ENCODE results near the gene MED4.
A peak's percentile ranks its signal among the peaks of the same experiment; 100 is the strongest.

The MED4 gene, protein sequence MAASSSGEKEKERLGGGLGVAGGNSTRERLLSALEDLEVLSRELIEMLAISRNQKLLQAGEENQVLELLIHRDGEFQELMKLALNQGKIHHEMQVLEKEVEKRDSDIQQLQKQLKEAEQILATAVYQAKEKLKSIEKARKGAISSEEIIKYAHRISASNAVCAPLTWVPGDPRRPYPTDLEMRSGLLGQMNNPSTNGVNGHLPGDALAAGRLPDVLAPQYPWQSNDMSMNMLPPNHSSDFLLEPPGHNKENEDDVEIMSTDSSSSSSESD

DNA sequence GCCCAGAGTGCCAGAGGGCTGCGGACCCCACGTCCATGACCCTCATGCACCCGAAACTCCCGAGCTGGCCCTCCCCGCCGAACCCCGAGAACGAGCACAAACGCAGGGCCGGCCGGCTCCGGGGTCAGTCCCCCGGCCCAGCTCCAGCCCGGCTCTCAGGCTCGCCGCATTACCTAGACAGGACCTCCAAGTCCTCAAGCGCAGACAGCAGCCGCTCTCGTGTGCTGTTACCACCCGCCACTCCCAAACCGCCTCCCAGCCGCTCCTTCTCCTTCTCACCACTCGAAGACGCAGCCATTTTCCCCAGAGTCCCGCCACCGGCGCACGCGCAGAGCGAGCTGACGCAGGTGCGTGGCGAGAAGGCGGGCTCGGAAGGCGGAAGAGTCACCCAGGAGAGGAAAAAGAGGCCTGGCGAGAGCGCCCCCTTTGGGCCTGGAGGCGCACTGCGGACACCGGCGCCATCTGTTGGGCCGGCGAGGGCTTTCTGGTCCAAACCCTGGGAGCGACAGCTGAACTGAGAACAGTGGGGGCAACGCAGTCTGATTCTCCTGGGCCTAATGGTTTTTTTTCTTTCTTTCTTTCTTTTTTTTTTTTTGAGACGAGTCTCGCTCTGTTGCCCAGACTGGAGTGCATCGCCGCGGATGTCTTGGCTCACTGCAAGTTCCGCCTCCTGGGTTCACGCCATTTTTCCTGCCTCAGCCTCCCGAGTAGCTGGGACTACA, at the start of gene MED4:
Gene MED4 (minus strand): TSS at position 324 of the 722 bp plus-strand sequence. CDS start 26 bp downstream, at position 298.
- no peak for FAIRE-seq

DNA sequence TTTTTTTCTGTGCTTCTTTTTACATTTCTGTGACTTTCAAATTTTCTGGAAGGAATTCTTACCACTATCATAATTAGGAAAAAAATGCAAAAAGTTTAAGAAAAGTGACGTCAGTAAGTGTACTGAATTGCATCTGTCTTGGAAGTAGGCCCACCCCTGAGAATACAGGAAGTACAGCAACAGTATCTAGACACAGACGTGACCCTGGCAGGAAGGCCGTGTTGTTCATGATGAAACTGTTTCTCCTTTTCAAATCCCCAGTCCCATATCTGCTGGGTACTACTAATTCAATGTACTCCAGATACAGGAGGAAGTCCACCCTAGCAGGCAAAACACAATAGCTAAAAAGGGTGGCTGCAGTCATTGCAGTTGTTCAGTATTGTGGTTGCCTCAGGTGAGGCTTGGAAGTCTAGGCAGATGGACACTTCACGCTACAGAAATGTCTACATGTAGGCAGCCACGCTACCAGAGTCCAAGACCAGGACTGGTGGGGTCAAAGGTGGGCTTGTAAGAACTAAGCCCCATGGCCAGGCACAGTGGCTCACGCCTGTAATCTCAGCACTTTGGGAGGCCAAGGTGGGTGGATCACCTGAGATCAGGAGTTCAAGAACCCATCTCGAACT, 49.6 kb upstream of the MED4 start:
- DNase-seq (ENCODE audit: insufficient read length, low spot score) (no peak), FAIRE-seq (no peak)

More for the DNA sequence above, at the start of gene MED4:
- DNase-seq (ENCODE audit: insufficient read length, low spot score): peak; percentile 91

DNA sequence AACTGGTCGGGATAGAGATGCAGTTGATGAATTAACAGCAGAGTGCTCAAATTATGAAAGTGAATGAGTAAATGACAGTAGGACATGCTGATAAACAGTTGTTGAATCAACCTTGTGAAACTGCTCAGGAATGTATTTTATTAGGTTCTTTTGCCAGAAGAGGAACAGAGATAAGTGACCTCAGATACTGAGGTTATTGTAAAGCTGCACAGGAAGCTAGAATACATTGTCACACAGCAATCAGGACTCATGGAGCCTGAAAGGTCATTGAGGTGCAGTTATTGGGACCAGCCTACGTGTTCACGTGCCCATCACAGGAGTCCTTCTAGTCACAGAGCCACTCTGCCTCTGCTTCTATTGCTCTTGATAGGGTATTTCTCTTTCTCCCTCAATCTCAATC, 47.5 kb upstream of the MED4 start:
- FAIRE-seq (no peak), DNase-seq (ENCODE audit: insufficient read length, low spot score) (no peak)

DNA sequence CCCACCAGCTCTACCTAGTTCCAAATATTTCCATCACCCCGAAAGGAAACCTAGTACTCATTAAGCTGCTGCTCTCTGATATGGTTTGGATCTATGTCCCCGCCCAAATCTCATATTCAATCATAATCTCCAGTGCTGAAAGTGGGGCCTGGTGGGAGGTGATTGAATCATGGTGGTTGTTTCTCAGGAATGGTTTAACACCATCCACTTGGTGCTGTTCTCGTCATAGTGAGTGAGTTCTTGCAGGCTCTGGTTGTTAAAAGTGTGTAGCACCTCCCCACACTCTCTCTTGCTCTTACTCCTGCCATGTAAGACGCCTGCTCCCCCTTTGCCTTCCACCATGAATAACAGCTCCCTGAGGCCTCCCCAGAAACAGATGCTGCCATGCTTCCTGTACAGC, 43.4 kb upstream of the MED4 start:
- no peak for DNase-seq (ENCODE audit: insufficient read length, low spot score)

DNA sequence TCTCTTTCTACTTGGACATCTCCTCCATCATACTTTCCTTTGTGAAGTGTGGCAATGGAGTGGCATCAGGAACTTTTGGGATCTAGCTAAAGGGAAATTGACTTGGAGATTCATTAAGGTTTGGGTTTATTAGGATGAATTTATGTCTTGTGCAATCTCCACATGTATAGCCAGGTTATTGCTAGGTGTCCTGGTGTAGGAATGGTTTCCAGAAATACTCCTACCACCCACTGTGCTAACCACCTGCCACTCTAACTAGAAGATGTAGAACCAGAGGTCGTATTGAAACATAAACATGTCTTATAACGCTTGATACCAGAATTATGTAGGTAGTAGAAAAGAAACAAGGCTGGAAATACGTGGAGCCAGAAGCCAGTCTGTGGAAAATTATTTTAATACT, 38.1 kb upstream of the MED4 start:
- FAIRE-seq: no peak
- DNase-seq (ENCODE audit: insufficient read length, low spot score): no peak

More for the DNA sequence above, 43.4 kb upstream of the MED4 start:
- no peak for FAIRE-seq

DNA sequence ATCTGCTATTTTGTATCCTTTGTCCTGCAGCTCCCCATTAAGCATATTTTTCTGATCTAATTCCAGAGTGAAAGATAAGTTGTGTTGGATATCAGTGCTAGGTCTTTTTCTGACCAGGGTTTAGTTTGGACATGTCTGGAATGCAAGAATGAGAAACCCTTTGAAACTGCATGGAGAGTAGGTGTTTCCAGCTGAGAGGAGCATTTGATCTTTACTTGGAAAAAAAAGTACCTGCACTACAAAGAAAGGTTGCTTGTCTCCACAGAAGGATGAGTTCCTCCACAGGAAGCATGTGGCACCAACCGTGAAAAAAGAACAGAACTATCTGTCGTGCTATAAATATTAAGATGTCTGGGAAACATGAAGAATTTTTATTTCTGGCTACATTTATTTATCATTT, 36.6 kb upstream of the MED4 start:
- no peak for FAIRE-seq
- no peak for DNase-seq (ENCODE audit: insufficient read length, low spot score)

DNA sequence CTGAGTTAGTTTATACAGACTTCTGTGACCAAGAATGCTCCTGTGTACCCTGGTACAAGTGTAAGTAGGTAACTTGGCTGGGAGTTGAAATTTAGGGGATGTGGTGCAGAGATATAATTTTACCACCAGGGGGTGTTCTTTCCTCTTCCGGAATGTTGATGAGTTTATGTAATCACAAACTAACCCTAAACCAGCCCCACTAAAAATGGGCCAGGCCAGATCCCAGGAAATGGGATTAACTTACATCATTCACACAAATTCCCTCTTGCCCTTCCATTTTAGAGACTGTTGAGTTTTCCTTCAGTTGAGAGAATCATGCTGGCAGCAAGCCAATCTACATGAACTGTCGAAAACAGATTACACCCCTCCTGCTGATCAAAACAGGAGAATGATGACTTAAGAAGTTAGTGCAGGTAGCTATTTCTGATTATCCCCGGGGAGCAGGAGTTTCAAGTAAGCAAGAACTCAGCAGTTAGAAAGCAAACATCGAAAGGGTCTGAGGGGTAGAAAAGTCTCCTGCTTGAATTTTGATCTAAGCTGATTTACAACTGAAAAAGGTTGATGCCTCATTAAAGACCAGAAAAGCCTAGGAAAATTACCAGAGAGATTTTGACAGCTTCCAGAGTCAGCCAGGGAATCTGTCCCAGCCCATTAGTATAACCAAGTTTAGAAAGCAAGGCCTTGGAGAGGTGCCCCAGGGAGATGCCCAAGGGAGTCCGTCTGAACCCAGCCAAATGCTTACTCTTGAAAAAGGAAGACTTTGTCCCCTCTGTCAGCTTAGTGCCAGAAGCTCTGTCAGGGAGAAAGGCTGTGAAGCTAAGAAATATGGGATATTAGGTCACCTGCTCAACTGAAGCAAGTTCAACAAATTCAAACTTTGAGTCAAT, 32.3 kb upstream of the MED4 start:
- DNase-seq (ENCODE audit: insufficient read length, low spot score): peak; percentile 36
- FAIRE-seq: no peak

DNA sequence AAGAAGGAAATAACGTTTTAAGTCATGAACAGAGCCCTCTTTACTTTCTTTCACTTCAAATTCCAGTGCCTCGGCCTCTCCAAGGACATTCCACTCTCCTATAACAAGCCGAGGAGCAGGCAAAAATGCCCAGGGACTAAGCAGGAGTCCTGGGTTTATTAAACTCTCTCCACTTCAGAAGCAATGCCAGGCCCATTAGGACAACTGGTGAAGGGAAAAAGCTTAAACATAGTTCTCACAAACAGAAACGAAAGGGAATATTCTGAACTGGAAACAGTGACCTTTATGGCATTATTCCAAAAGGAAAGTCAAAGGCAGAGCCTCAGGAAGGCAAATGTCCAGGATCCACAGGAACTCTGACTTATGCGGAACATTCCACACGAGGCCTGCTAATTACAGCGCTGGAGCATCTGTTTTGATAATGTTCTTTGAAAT, 30.9 kb upstream of the MED4 start:
- FAIRE-seq (no peak), DNase-seq (ENCODE audit: insufficient read length, low spot score) (no peak)

DNA sequence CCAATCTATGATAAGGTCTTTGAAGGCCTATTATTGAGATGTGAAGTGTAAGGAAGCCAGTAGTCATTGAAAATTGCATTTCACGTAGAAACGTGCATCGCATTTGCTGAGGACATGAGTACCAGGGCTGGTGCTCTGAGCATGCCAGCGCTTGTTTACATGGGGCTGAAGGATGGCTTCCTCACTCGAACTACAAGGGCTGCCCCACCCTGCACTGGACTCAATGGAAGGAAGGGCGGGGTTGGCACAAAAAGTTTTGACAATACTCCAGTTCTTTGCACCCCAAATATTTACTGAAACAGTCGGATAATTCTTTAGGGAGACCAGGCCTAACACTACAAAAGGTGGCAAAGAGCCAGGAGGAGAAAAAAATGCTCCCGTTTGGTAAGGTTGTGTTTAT, 28.9 kb upstream of the MED4 start:
- no peak for FAIRE-seq
- DNase-seq (ENCODE audit: insufficient read length, low spot score): no peak

DNA sequence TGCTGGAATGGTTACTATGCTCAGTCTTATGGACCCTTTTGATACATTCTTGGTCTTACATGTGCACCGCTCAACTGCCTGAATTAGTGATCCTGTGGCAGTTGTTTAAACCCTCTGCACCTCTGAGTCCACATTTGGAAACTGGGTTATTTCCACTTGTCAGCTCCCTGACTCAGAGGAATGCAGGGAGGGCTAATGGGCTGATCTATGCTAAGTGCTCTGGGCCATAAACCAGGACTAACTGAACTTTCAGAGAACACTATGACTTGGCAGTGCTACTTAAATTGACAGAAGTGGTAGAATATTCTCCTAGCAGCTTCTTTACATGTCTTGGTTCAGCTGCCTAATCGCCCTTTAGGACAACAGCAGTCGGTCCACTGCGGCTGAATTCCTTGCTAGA, 26.8 kb upstream of the MED4 start:
- FAIRE-seq: no peak
- no peak for DNase-seq (ENCODE audit: insufficient read length, low spot score)

DNA sequence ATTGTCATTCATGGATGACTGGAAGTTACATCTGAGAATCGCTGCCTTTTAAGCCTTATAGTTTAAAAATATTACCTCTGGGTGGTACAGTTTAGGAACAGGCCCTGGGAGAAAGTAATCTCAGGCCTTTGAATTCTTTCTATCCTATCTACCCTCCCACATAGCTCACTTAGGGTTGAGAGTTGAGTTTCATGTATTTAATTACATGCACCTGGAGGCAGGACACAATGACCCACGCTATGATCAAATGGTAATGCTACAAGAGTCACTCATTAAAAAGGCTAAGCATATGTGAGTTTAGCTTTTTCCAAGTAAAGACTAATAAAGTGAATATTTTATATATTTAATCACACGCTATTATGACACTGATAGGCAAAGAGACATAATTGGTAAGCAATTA, 25.3 kb upstream of the MED4 start:
- no peak for FAIRE-seq

DNA sequence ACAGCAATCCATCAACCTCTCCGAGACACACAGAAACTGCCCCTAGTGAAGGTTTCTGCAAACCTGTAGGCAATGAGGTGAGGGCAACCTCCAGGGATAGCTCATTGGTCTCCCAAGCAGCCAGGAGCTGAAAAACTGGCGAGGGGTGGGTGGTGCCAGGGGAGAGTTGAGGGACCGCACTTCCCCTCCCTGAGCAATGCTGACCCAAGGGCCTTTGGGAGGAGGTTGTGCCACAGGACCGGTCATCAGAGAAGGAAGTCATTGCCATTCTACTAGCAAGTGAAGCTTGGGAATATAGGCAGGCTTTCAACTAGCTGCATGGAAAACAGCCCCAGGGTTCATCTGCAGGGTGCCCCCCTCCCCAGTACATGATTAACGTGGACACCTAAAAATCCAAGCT, 23.1 kb upstream of the MED4 start:
- no peak for FAIRE-seq
- no peak for DNase-seq (ENCODE audit: insufficient read length, low spot score)

More for the DNA sequence above, 25.3 kb upstream of the MED4 start:
- DNase-seq (ENCODE audit: insufficient read length, low spot score): no peak

DNA sequence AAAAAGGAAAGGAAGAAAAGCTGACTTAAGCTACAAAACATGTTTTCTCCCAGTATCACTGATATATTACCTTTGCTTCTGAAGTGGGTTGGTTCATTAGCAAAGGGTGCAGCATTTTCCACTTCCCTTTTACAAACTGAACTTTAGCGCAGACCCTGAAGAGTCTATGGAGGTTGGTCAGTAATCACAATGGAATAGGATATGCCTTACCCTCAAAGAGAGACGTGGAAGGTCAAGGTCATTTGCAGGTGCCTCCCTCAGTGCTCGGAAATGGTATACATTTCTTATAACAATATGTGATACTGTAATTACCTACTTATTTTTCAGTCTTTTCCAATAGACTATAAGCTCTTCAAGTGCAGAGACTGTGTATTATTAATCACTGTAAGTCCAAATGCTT, 21.9 kb upstream of the MED4 start:
- DNase-seq (ENCODE audit: insufficient read length, low spot score) (no peak), FAIRE-seq (no peak)

DNA sequence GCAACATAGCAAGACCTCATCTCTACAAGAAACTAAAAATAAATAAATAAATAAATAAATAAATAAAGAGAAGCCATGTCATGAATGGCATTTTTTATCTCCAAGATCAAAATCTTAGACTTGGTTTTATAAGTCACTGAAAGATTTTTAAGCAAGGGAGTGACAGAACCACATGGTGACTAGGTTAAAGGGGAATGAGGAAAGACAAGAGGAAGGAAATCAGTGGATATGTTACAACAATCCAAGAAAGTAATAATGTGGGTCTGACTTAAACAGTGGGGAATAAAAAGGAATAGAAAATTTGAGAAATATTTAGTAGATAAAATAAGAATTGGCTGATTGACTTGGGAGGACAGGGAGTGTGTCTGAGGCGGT, 18.8 kb upstream of the MED4 start:
- DNase-seq (ENCODE audit: insufficient read length, low spot score) (no peak), FAIRE-seq (no peak)

DNA sequence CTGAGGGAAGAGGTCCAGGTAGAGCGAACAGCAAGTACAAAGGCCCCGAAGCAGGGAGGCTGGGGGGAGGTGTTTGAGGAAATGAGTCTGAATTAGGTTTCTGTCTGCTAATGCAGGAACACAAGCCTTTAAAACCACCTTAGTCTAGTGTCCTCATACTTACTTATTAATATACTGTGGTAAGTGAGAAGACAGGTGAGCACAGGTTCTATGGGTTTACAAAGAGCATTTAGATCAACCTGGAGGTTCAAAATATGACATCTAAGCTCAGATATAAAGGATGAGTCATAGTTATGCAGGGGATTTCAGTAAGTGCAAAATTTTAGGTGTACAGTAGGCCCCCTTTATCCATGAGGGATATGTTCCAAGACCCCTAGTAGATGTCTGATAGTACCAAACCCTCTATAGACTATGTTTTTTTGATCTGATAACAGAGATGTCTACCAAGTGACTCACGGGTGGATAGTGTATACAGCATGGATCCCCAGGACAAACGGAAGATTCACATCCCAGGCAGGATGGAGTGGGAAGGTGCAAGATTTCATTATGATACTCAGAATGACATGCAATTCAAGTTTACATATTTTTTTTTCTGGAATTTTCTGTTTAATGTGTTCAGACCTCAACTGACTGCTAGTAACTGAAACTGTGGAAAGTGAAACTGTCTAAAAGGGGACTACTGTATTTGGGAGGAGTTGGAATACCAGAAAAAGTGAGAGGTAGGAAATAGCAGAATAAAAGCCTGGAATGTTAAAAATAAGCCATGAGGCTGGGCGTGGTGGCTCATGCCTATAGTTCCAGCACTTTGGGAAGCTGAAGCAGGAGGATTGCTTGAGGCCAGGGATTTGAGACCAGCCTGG, 18.2 kb upstream of the MED4 start:
- FAIRE-seq (no peak), DNase-seq (ENCODE audit: insufficient read length, low spot score) (no peak)

DNA sequence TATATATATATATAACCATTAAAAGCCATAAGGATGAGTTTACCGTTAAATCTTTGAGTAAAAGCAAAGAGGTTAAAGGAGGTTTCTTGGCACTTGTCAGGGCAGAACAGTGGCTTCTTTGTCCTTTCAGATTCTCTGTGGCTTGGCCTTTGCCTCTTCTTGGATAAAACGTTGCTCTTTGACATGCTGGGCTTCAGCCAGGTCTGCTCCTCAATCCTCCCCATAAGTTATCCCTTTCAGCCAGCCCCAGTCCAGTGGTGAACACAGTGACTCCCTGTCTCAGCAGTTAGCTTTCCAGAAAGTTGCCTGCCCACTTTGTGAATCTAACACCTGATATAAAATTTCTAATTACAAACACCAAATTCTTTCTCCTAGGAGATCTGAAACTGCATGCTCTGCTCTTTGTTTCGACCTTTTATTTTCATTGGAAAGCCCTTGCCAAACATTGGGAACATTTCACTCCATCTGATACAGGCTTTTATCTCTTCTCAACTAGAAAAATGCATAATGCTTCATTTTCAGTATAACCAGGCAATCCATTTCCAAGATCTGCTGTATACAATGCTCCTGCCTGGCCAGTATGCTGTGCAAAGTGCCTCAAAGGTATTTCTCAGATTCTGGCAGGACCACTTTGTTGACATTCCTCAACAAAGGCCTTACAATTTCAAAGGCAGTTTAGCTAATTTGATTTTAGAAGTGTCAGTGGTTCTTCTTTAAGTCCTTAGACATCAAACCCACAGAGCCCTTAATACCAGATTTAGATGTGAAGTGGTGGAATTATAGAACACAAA, 16.2 kb upstream of the MED4 start:
- DNase-seq (ENCODE audit: insufficient read length, low spot score) (no peak), FAIRE-seq (no peak)

DNA sequence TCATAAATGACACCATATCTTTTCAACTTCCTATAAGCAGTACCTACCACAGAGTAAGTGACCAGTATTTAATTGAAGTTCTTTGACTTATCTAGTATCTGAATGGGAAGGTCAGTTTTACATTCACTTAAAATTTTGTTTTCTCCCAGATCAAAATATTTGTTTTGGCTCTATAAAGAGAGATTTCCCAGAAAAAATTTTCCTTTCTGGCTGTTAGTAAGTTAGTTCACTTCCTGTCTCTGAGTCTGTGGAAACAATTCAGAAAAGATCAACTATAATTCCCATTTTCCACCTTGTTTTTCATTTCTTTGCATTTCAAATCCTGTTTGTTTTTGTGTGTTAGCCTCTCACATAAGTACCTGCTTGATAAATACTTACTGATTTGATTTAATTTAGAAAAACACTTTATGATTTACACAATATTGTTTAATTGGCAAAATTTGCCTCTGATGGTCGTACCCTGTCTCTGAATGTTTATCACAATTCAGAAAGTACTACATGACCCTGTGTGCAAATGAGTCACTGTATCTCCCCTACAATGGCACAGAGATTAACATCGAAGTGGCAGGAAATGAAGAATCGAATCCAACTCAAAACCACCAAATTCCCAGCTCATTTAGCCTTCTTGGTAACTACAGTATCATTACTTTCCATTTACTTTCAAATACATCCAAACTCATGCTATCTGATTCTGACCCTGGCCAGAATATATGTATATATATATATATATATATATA, 15.4 kb upstream of the MED4 start:
- DNase-seq (ENCODE audit: insufficient read length, low spot score) (no peak), FAIRE-seq (no peak)

DNA sequence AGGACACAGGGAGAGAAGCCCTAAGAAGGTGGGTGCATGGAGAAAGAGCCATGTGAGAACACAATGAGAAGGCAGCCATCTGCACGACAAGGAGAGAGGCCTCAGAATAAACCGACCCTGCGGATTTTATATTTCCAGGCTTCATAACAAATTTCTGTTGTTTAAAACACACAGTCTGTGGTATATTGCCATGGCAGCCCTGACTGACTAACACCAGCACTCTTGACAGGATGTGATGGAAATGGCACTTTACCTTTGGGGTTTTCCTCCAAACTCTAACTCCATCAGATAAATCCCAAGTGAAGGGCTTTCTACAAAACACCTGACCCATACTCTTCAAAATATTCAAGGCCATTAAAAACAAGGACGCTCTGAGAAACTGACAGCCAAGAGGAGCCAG, 13.2 kb upstream of the MED4 start:
- FAIRE-seq: no peak
- no peak for DNase-seq (ENCODE audit: insufficient read length, low spot score)

DNA sequence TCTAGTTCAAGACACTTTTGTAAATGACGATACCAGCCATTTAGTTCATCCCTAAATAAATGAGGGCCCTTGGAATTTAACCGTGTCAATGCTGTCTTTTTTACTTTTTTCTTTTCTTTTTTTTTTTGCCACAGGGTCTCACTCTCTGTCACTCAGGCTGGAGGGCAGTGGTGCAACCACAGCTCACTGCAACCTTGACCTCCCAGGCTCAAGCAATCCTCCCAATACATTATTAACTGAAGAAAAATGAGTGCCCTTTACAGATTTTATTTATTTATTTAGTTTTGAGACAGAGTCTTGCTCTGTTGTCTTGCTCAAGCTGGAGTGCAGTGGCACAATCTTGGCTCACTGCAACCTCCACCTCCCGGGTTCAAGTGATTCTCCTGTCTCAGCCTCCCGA, 2.9 kb upstream of the MED4 start:
- no peak for DNase-seq (ENCODE audit: insufficient read length, low spot score)
- FAIRE-seq: no peak
